Gastroesophageal sphincter (tissue), 3 donors: Measurements from ENCODE around the gene APBA2.

Experiments used
- CTCF ChIP-seq, 4 experiments: fragments of 200-600 bp in 2 of 4; fragments of 450-650 bp in 2 of 4; sonication (generic) in 1 of 4; IDR thresholded peaks; one replicate each; pipeline ENCODE4 v1.5.1; 2017 to 2019; ENCODE audit warnings: antibody characterized with exemption in 4 of 4, mild to moderate bottlenecking in 2 of 4, moderate library complexity in 2 of 4
- EP300 ChIP-seq: sonication (generic); formaldehyde crosslinking; IDR thresholded peaks from one replicate; pipeline ENCODE4 v1.6.1; 2017; ENCODE audit warnings: antibody characterized with exemption, mild to moderate bottlenecking
- POLR2A ChIP-seq, 2 donors: fragments of 450-650 bp; IDR thresholded peaks; one replicate each; pipeline ENCODE4 v1.6.1; 2017; ENCODE audit warnings: antibody characterized with exemption in 2 of 2, mild to moderate bottlenecking in 2 of 2, moderate library complexity in 1 of 2
- POLR2AphosphoS5 ChIP-seq: sonication (generic); formaldehyde crosslinking; IDR thresholded peaks from one replicate; pipeline ENCODE4 v1.6.1; 2017; ENCODE audit warnings: antibody characterized with exemption

- no peak for TF ChIP-seq CTCF (IDR thresholded peaks at IDR 0.05)
- no peak for TF ChIP-seq POLR2A (IDR thresholded peaks at IDR 0.05)
- no peak for TF ChIP-seq POLR2AphosphoS5
- no peak for TF ChIP-seq EP300
These were observed 238.2 kb downstream of the APBA2 start for GRCh38 chr15:29123991-29124390.
